CD14-positive monocyte (primary cell): ENCODE results near the gene PTGDR2. TPM values are rescaled to one million over a fixed set of nuclear protein-coding genes. Genes with fewer than 3 reads are reported as not detected.
A peak's percentile ranks its signal among the peaks of the same experiment; 100 is the strongest.

Source experiments
- DNase-seq, 3 donors: peaks; one replicate each; pipeline ENCODE4 v3.0.0-alpha.2; 2011 to 2022
- H2AFZ ChIP-seq: 2 replicates; pipeline ENCODE4 v1.6.0; 2012; ENCODE audit warnings: mild to moderate bottlenecking, low read depth, low read length, inconsistent platforms; ENCODE audit not compliant: insufficient read depth, poor library complexity, severe bottlenecking
- H3K27ac ChIP-seq, 2 donors: 1 replicate in 1 of 2; 2 replicates in 1 of 2; pipeline ENCODE4 v1.5.1; 2012 to 2013; ENCODE audit warnings: low read length in 2 of 2, control low read depth in 1 of 2, inconsistent platforms in 1 of 2, low read depth in 1 of 2, mild to moderate bottlenecking in 1 of 2
- H3K27me3 ChIP-seq, 2 donors: one replicate each; pipeline versions ENCODE4 v1.6.0 to v1.6.1; 2011 to 2013; ENCODE audit warnings: low read length in 2 of 2; ENCODE audit not compliant: control insufficient read depth in 2 of 2, insufficient read depth in 2 of 2
- H3K36me3 ChIP-seq, 2 donors: replicated peaks in 1 of 2; 1 replicate in 1 of 2; 2 replicates in 1 of 2; pipeline versions ENCODE4 v1.5.1 to v1.6.1; 2012 to 2013; ENCODE audit warnings: low read length in 2 of 2, control low read depth in 1 of 2, inconsistent platforms in 1 of 2, mild to moderate bottlenecking in 1 of 2; ENCODE audit not compliant: insufficient read depth in 2 of 2, control insufficient read depth in 1 of 2
- H3K4me1 ChIP-seq, 2 donors: 1 replicate in 1 of 2; 2 replicates in 1 of 2; pipeline versions ENCODE4 v1.5.1 to v1.6.1; 2012 to 2013; ENCODE audit warnings: low read length in 2 of 2, control low read depth in 1 of 2, inconsistent platforms in 1 of 2, mild to moderate bottlenecking in 1 of 2, moderate library complexity in 1 of 2; ENCODE audit not compliant: insufficient read depth in 2 of 2, control insufficient read depth in 1 of 2
- H3K4me2 ChIP-seq: replicated peaks from 2 replicates; pipeline ENCODE3; 2012; ENCODE audit warnings: low read length, moderate library complexity, mild to moderate bottlenecking; ENCODE audit not compliant: poor library complexity, severe bottlenecking; ENCODE audit errors: extremely low read depth
- H3K4me3 ChIP-seq, 3 experiments: fragments of 200-600 bp in 1 of 3; sonication (generic) in 1 of 3; replicated peaks in 1 of 3; 1 replicate in 2 of 3; 2 replicates in 1 of 3; pipeline ENCODE4 v1.5.1; 2011 to 2013; ENCODE audit warnings: low read length in 3 of 3, mild to moderate bottlenecking in 3 of 3, control low read depth in 2 of 3, low read depth in 2 of 3, inconsistent platforms in 1 of 3, moderate library complexity in 1 of 3
- H3K79me2 ChIP-seq: 2 replicates; pipeline ENCODE4 v1.6.0; 2012; ENCODE audit warnings: mild to moderate bottlenecking, control low read depth, inconsistent platforms, low read length, moderate library complexity; ENCODE audit not compliant: insufficient read depth
- H3K9ac ChIP-seq: 2 replicates; pipeline ENCODE4 v1.6.0; 2017; ENCODE audit warnings: low read length, mild to moderate bottlenecking; ENCODE audit not compliant: insufficient read depth, poor library complexity, severe bottlenecking
- H3K9me3 ChIP-seq, 2 donors: replicated peaks in 1 of 2; 1 replicate in 1 of 2; 2 replicates in 1 of 2; pipeline versions ENCODE4 v1.5.1 to v1.6.1; 2012 to 2013; ENCODE audit warnings: low read length in 2 of 2, control low read depth in 1 of 2; ENCODE audit not compliant: control insufficient read depth in 1 of 2, insufficient read depth in 1 of 2
- H4K20me1 ChIP-seq: 2 replicates; pipeline ENCODE4 v1.6.0; 2012; ENCODE audit warnings: mild to moderate bottlenecking, low read length, control low read depth, moderate library complexity; ENCODE audit not compliant: insufficient read depth
- H3K27ac Mint-ChIP-seq, 7 donors: one replicate each; pipeline ENCODE4 v1.8.0; 2020; ENCODE audit warnings: mild to moderate bottlenecking in 7 of 7, mixed read lengths in 7 of 7, moderate library complexity in 6 of 7, inconsistent platforms in 2 of 7
- H3K27me3 Mint-ChIP-seq, 3 donors: one replicate each; pipeline ENCODE4 v1.8.0; 2021 to 2022; ENCODE audit warnings: low read depth in 3 of 3, mild to moderate bottlenecking in 3 of 3, mixed read lengths in 3 of 3, moderate library complexity in 3 of 3, inconsistent platforms in 1 of 3
- H3K36me3 Mint-ChIP-seq, 2 donors: one replicate each; pipeline ENCODE4 v1.8.0; 2020; ENCODE audit warnings: mixed read lengths in 2 of 2, inconsistent platforms in 1 of 2, mild to moderate bottlenecking in 1 of 2
- H3K4me1 Mint-ChIP-seq: one replicate; pipeline ENCODE4 v1.8.0; 2020; ENCODE audit warnings: mild to moderate bottlenecking, mixed read lengths
- H3K4me3 Mint-ChIP-seq, 2 donors: one replicate each; pipeline ENCODE4 v1.8.0; 2020; ENCODE audit warnings: mild to moderate bottlenecking in 2 of 2, mixed read lengths in 2 of 2, moderate library complexity in 1 of 2
- H3K9me3 Mint-ChIP-seq, 7 donors: one replicate each; pipeline ENCODE4 v1.8.0; 2020 to 2022; ENCODE audit warnings: mixed read lengths in 7 of 7, mild to moderate bottlenecking in 6 of 7, moderate library complexity in 6 of 7, inconsistent platforms in 2 of 7
- CTCF ChIP-seq: fragments of 200-600 bp; IDR thresholded peaks from one replicate; pipeline ENCODE4 v1.8.0; 2022; ENCODE audit warnings: antibody characterized with exemption, mild to moderate bottlenecking
- WGBS: methylation state at CpG from one replicate; pipeline ENCODE4 v1.1.5; 2013; ENCODE audit warnings: missing lambda C conversion rate; ENCODE audit not compliant: insufficient coverage; 5-methylcytosine and 5-hydroxymethylcytosine counted together
- intact Hi-C, 2 donors: fragments of 100-400 bp; cut with micrococcal nuclease; formaldehyde crosslinking; loops; one replicate each; pipeline versions ENCODE4 v1.15.0 to v1.15.1; 2023
- polyA plus RNA-seq, 3 donors: library from polyadenylated mRNA; depleted of rRNA in 1 of 3; unstranded in 2 of 3; stranded (reverse) in 1 of 3; fragments of 300-500 nt in 2 of 3; fragments of >200 nt in 1 of 3; fragmentation: Illumina TruSeq in 2 of 3; gene quantifications; 1 replicate in 2 of 3; 2 replicates in 1 of 3; pipeline ENCODE4 v1.2.3, GENCODE V29; 2012 to 2021

Gene PTGDR2
- polyA plus RNA-seq, 3 donors, result 0.32 to 0.65 (median 0.46) TPM

- Histone ChIP-seq H2AFZ (no peak overlapping the region), H3K4me2 (no peak overlapping the region), H4K20me1 (no peaks in the 10 kb centered on the region), H3K36me3 (peaks cover 30 to 31% of the 10 kb centered on the region in 2 donors), H3K27ac (peak overlapping the region in 1 of 2 donors; percentile 10), H3K27me3 (no peaks in the 10 kb centered on the region), H3K4me1 (peaks cover 33 to 46% of the 10 kb centered on the region in 2 donors), H3K4me3 (no peak overlapping the region), H3K79me2 (peaks cover 31% of the 10 kb centered on the region), H3K9me3 (no peaks in the 10 kb centered on the region), H3K9ac (no peak overlapping the region)
- WGBS, result 90% methylated on average over 6 of the region's 8 CpGs
- no peaks in the 10 kb centered on the region for H3K9me3 Mint-ChIP-seq
- no peak overlapping the region for H3K4me3 Mint-ChIP-seq
- H3K36me3 Mint-ChIP-seq, result peaks cover 37 to 40% of the 10 kb centered on the region in 2 donors
- H3K27ac Mint-ChIP-seq, result peak overlapping the region in 2 of 7 donors; percentile 7 to 39
- DNase-seq, result no peak
- TF ChIP-seq CTCF, result no peak
- intact Hi-C loops, result no loop called here
- peaks cover 49% of the 10 kb centered on the region for H3K4me1 Mint-ChIP-seq
- peaks cover 0 to 4% (median 0%) of the 10 kb centered on the region in 3 donors for H3K27me3 Mint-ChIP-seq
Measured at GRCh38 chr11:60845338-60845737, 10.4 kb downstream of the PTGDR2 start.

- no peak overlapping the region for H2AFZ ChIP-seq
- no peak overlapping the region for H3K4me2 ChIP-seq
- no peaks in the 10 kb centered on the region for H3K27me3 ChIP-seq
- no peak for DNase-seq
- H3K27ac ChIP-seq, result peak overlapping the region in 1 of 2 donors; percentile 10
- no peaks in the 10 kb centered on the region for H4K20me1 ChIP-seq
- 71% methylated on average over 4 of the region's 4 CpGs for whole genome bisulfite sequencing
- peaks cover 49% of the 10 kb centered on the region for H3K4me1 Mint-ChIP-seq
- H3K27me3 Mint-ChIP-seq, result peaks cover 0 to 4% (median 0%) of the 10 kb centered on the region in 3 donors
- H3K9me3 Mint-ChIP-seq, result no peaks in the 10 kb centered on the region
- H3K4me1 ChIP-seq, result peaks cover 33 to 46% of the 10 kb centered on the region in 2 donors
- H3K36me3 ChIP-seq, result peaks cover 25 to 26% of the 10 kb centered on the region in 2 donors
- H3K9me3 ChIP-seq, result no peaks in the 10 kb centered on the region
- no peak overlapping the region for H3K9ac ChIP-seq
- H3K4me3 Mint-ChIP-seq, result no peak overlapping the region
- peak overlapping the region in 2 of 7 donors; percentile 7 to 39 for H3K27ac Mint-ChIP-seq
- intact Hi-C loops, result loop anchor here in 1 of 2 donors (5.0 kb wide), 1 partner anchor 62 kb away; the partner anchor contains the start of gene PRPF19
- H3K79me2 ChIP-seq, result peaks cover 31% of the 10 kb centered on the region
- TF ChIP-seq CTCF, result no peak
- no peak overlapping the region for H3K4me3 ChIP-seq
- peaks cover 33 to 35% of the 10 kb centered on the region in 2 donors for H3K36me3 Mint-ChIP-seq
Measured at GRCh38 chr11:60844870-60845221, 10.9 kb downstream of the PTGDR2 start.
